ENCODE data around the gene CEP76. TPM values are rescaled to one million over a fixed set of nuclear protein-coding genes. Genes with fewer than 3 reads are reported as not detected.
"Not testable (repeated sequence)": the region's sequence is repeated elsewhere in the genome, so short reads cannot be mapped to it uniquely, and the experiment has no call there.

Gene CEP76
- total RNA-seq, 2 experiments from 2014 or later = 11.9 to 12.5 TPM

DNA sequence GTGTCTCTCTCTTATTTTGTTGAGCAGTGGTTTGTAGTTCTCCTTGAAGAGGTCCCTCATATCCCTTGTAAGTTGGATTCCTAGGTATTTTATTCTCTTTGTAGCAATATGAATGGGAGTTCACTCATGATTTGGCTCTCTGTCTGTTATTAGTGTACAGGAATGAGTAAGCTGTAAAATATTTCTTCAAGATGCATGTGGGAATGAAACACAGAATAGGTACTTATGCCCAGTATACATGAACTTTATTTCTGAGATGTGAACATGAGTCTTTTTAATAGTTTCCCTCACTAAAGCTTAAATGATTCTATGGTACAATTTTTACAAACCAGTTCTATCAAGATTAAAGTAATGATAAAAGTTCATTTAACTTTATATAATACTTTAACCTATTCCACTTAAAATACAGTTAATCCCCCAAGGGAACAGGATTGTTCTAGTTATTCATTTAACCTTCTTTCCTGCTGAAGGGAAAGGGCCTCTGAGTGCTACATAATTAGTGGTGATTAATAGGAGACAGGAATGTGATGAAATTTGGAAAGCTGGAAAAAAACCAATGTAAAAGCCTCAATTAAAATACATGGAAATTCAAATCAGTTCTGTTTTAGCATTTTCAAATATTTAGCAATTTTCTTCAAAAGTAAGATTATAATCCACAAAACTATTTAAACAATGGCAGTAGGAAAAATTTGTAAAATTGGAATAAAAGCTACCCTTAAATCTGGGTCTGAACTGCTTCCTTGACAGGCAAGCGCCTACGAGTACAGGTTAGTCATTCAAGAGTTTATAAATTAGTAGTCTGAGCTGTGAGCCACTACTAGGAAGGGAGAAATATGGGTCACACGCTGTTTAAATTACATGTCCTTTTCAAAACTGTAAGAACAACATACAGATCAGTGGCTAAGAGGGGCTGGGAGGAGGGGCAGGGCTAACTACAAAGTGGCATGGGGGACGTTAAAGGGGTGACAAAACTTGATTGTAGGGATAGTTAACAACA, 73.5 kb downstream of the CEP76 start:
- CTCF ChIA-PET = interaction anchor here (0.9 kb wide), 1 partner anchor 238 kb away, joined by 4 read pairs; no protein-coding TSS in a partner anchor
- Mint-ChIP-seq H3K27me3 (peaks cover 4% of the 10 kb centered on the region), H3K4me1 (ENCODE audit: low read depth) (no peaks in the 10 kb centered on the region), H3K9me3 (no peaks in the 10 kb centered on the region), H3K4me3 (no peak overlapping the region), H3K27ac (no peak overlapping the region), H3K36me3 (ENCODE audit: low read depth) (no peaks in the 10 kb centered on the region)
- POLR2A ChIA-PET = no interaction called here
- TF ChIP-seq, protein P1, sequence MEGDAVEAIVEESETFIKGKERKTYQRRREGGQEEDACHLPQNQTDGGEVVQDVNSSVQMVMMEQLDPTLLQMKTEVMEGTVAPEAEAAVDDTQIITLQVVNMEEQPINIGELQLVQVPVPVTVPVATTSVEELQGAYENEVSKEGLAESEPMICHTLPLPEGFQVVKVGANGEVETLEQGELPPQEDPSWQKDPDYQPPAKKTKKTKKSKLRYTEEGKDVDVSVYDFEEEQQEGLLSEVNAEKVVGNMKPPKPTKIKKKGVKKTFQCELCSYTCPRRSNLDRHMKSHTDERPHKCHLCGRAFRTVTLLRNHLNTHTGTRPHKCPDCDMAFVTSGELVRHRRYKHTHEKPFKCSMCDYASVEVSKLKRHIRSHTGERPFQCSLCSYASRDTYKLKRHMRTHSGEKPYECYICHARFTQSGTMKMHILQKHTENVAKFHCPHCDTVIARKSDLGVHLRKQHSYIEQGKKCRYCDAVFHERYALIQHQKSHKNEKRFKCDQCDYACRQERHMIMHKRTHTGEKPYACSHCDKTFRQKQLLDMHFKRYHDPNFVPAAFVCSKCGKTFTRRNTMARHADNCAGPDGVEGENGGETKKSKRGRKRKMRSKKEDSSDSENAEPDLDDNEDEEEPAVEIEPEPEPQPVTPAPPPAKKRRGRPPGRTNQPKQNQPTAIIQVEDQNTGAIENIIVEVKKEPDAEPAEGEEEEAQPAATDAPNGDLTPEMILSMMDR (IDR thresholded peaks at IDR 0.05) = no peak
- DNase-seq (no peak), ATAC-seq (no peak)
- intact Hi-C loops (cut with micrococcal nuclease) = no loop called here

GRCh38 chr18:12627199-12627598, 75.3 kb downstream of the CEP76 start:
- H3K9me3 Mint-ChIP-seq; ATAC-seq; POLR2A ChIA-PET; H3K27me3 Mint-ChIP-seq; DNase-seq; intact Hi-C loops (cut with micrococcal nuclease); H3K27ac Mint-ChIP-seq; H3K4me3 Mint-ChIP-seq; H3K36me3 Mint-ChIP-seq (ENCODE audit: low read depth); H3K4me1 Mint-ChIP-seq (ENCODE audit: low read depth); CTCF ChIA-PET: not testable (repeated sequence)

GRCh38 chr18:12625241-12625640, 77.3 kb downstream of the CEP76 start:
- POLR2A ChIA-PET = interaction anchor here (0.6 kb wide), 1 partner anchor 9 kb away, joined by 3 read pairs; no protein-coding TSS in a partner anchor
- Mint-ChIP-seq H3K9me3 (no peaks in the 10 kb centered on the region), H3K27ac (no peak overlapping the region), H3K4me1 (ENCODE audit: low read depth) (no peaks in the 10 kb centered on the region), H3K27me3 (peaks cover 5% of the 10 kb centered on the region), H3K36me3 (ENCODE audit: low read depth) (no peaks in the 10 kb centered on the region), H3K4me3 (no peak overlapping the region)
- DNase-seq (no peak), ATAC-seq (no peak)
- CTCF ChIA-PET = no interaction called here
- TF ChIP-seq, protein P1 (IDR thresholded peaks at IDR 0.05) = no peak
- intact Hi-C loops (cut with micrococcal nuclease) = no loop called here

Other genes with a start within 250 kb of the CEP76 start
- 1 to 10 TPM; 2.8 to 4.4 TPM for gene SPIRE1, start 44.6 kb downstream of the CEP76 start, total RNA-seq
- gene PSMG2, start 319 bp upstream of the CEP76 start, total RNA-seq = 100 to 1,000 TPM; 105 to 113 TPM
- 10 to 100 TPM; 50.8 to 55.8 TPM for gene PTPN2, start 181.5 kb upstream of the CEP76 start, total RNA-seq
- 100 to 1,000 TPM; 105 to 110 TPM for gene SEH1L, start 245.3 kb upstream of the CEP76 start, total RNA-seq